ENCODE data around the gene GFOD2. TPM values are rescaled to one million over a fixed set of nuclear protein-coding genes. Genes with fewer than 3 reads are reported as not detected.

The GFOD2 gene
- total and polyA plus RNA-seq, 2 experiments from 2014 or later, result 19.3 to 34.3 TPM

- H3K4me2 ChIP-seq, result no peak overlapping the region
- no peaks in the 10 kb centered on the region for H3K36me3 ChIP-seq (ENCODE audit: insufficient read depth)
- H3K9me2 ChIP-seq (ENCODE audit: insufficient read depth), result no peaks in the 10 kb centered on the region
- H3K27me3 Mint-ChIP-seq (ENCODE audit: insufficient read depth, low read depth, poor library complexity), result peaks cover 2% of the 10 kb centered on the region
- no peaks in the 10 kb centered on the region for H3K9me3 Mint-ChIP-seq
- H2AFZ ChIP-seq, result no peak overlapping the region
- no peak overlapping the region for H3K27ac ChIP-seq (ENCODE audit: low read depth)
- H4K20me1 ChIP-seq (replicated peaks; ENCODE audit: insufficient read depth), result peaks cover 5% of the 10 kb centered on the region; the same call in 1 of the 2 replicates
- H3K4me1 Mint-ChIP-seq, result no peaks in the 10 kb centered on the region
- H3K4me3 ChIP-seq, result no peak overlapping the region
- TF ChIP-seq ZNF114 (CRISPR knock-in tag; IDR thresholded peaks at IDR 0.05) (no peak), ZNF331 (CRISPR knock-in tag; IDR thresholded peaks at IDR 0.05; ENCODE audit: low read depth) (no peak), CREB1 (CRISPR knock-in tag; IDR thresholded peaks at IDR 0.05; ENCODE audit: low read depth) (no peak), EZH2phosphoT487 (IDR thresholded peaks at IDR 0.05; ENCODE audit: unreplicated experiment) (no peak), JUNB (IDR thresholded peaks at IDR 0.05; ENCODE audit: unreplicated experiment) (no peak), ZNF462 (CRISPR knock-in tag; IDR thresholded peaks at IDR 0.05) (no peak), EZH2 (IDR thresholded peaks at IDR 0.05; ENCODE audit: low read depth, unreplicated experiment) (no peak), NANOG (IDR thresholded peaks at IDR 0.05; ENCODE audit: borderline replicate concordance) (no peak), STAT1 (IDR thresholded peaks at IDR 0.05; ENCODE audit: unreplicated experiment) (no peak), POLR2AphosphoS5 (IDR thresholded peaks at IDR 0.05; ENCODE audit: low read depth) (no peak)
- TF ChIP-seq, protein P1, sequence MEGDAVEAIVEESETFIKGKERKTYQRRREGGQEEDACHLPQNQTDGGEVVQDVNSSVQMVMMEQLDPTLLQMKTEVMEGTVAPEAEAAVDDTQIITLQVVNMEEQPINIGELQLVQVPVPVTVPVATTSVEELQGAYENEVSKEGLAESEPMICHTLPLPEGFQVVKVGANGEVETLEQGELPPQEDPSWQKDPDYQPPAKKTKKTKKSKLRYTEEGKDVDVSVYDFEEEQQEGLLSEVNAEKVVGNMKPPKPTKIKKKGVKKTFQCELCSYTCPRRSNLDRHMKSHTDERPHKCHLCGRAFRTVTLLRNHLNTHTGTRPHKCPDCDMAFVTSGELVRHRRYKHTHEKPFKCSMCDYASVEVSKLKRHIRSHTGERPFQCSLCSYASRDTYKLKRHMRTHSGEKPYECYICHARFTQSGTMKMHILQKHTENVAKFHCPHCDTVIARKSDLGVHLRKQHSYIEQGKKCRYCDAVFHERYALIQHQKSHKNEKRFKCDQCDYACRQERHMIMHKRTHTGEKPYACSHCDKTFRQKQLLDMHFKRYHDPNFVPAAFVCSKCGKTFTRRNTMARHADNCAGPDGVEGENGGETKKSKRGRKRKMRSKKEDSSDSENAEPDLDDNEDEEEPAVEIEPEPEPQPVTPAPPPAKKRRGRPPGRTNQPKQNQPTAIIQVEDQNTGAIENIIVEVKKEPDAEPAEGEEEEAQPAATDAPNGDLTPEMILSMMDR (conservative IDR thresholded peaks at IDR 0.05; ENCODE audit: low read depth in 2 of 2), result no peak
- TF ChIP-seq, protein P2, sequence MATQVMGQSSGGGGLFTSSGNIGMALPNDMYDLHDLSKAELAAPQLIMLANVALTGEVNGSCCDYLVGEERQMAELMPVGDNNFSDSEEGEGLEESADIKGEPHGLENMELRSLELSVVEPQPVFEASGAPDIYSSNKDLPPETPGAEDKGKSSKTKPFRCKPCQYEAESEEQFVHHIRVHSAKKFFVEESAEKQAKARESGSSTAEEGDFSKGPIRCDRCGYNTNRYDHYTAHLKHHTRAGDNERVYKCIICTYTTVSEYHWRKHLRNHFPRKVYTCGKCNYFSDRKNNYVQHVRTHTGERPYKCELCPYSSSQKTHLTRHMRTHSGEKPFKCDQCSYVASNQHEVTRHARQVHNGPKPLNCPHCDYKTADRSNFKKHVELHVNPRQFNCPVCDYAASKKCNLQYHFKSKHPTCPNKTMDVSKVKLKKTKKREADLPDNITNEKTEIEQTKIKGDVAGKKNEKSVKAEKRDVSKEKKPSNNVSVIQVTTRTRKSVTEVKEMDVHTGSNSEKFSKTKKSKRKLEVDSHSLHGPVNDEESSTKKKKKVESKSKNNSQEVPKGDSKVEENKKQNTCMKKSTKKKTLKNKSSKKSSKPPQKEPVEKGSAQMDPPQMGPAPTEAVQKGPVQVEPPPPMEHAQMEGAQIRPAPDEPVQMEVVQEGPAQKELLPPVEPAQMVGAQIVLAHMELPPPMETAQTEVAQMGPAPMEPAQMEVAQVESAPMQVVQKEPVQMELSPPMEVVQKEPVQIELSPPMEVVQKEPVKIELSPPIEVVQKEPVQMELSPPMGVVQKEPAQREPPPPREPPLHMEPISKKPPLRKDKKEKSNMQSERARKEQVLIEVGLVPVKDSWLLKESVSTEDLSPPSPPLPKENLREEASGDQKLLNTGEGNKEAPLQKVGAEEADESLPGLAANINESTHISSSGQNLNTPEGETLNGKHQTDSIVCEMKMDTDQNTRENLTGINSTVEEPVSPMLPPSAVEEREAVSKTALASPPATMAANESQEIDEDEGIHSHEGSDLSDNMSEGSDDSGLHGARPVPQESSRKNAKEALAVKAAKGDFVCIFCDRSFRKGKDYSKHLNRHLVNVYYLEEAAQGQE (IDR thresholded peaks at IDR 0.05; ENCODE audit: unreplicated experiment), result no peak
- TF ChIP-seq, protein P3, sequence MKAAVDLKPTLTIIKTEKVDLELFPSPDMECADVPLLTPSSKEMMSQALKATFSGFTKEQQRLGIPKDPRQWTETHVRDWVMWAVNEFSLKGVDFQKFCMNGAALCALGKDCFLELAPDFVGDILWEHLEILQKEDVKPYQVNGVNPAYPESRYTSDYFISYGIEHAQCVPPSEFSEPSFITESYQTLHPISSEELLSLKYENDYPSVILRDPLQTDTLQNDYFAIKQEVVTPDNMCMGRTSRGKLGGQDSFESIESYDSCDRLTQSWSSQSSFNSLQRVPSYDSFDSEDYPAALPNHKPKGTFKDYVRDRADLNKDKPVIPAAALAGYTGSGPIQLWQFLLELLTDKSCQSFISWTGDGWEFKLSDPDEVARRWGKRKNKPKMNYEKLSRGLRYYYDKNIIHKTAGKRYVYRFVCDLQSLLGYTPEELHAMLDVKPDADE (IDR thresholded peaks at IDR 0.05), result no peak
- DNase-seq (ENCODE audit: low spot score) (no peak), ATAC-seq (no peak)
- no peaks in the 10 kb centered on the region for H3F3A ChIP-seq (replicated peaks; ENCODE audit: low read depth)
- H3K4me3 Mint-ChIP-seq, result no peak overlapping the region
- H3K79me2 ChIP-seq (replicated peaks; ENCODE audit: insufficient read depth), result no peaks in the 10 kb centered on the region
- H3K4me1 ChIP-seq (ENCODE audit: insufficient read depth), result no peaks in the 10 kb centered on the region
- H3K27me3 ChIP-seq (ENCODE audit: insufficient read depth), result no peaks in the 10 kb centered on the region
- no peak overlapping the region for H3K27ac Mint-ChIP-seq
- no peaks in the 10 kb centered on the region for H3K36me3 Mint-ChIP-seq (ENCODE audit: low read depth)
Observed at GRCh38 chr16:67760206-67760955, 41.3 kb upstream of the GFOD2 start.

Measured in GM23338 (cell line).